ENCODE measurements around the gene NCF2. TPM values are rescaled to one million over a fixed set of nuclear protein-coding genes. Genes with fewer than 3 reads are reported as not detected.
"Not testable (repeated sequence)": the region's sequence is repeated elsewhere in the genome, so short reads cannot be mapped to it uniquely, and the experiment has no call there.

Gene NCF2
- total and polyA plus RNA-seq, 12 donors: 1.8 to 29.7 (median 4.7) TPM

DNA sequence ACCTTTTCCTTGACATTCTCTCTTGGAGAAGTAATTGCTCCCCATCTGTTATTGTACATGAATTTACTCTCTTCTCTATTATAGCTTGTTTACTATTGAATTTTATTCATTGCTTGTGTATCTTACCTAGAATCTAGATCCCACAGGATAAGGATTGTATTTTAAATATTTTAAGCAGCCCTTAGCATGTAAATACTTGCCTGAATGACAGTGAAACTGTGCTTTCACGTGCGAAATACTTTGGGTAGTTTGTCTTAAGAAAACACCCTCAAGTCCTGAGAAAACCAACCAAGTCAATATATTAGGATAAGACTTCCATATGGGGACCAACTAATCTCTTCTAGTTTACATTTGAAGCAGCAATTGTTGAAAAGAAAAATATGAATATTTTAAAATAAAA lies 30.1 kb upstream of the NCF2 start:
- TF ChIP-seq, protein P1, sequence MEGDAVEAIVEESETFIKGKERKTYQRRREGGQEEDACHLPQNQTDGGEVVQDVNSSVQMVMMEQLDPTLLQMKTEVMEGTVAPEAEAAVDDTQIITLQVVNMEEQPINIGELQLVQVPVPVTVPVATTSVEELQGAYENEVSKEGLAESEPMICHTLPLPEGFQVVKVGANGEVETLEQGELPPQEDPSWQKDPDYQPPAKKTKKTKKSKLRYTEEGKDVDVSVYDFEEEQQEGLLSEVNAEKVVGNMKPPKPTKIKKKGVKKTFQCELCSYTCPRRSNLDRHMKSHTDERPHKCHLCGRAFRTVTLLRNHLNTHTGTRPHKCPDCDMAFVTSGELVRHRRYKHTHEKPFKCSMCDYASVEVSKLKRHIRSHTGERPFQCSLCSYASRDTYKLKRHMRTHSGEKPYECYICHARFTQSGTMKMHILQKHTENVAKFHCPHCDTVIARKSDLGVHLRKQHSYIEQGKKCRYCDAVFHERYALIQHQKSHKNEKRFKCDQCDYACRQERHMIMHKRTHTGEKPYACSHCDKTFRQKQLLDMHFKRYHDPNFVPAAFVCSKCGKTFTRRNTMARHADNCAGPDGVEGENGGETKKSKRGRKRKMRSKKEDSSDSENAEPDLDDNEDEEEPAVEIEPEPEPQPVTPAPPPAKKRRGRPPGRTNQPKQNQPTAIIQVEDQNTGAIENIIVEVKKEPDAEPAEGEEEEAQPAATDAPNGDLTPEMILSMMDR (IDR thresholded peaks at IDR 0.05): no peak
- Histone ChIP-seq H3K4me3 (no peak overlapping the region), H3K4me1 (peaks cover 0 to 27% (median 10%) of the 10 kb centered on the region in 9 donors), H3K36me3 (peaks cover 0 to 33% (median 5%) of the 10 kb centered on the region in 9 donors), H3K27me3 (no peaks in the 10 kb centered on the region), H3K9me3 (no peaks in the 10 kb centered on the region), H3K27ac (no peak overlapping the region)
- DNase-seq: no peak
- 84 to 90% methylated on average over 2 of the region's 2 CpGs for WGBS, 2 donors
- intact Hi-C loops (cut with DNase I): loop anchor here in 8 of 10 donors (5.0 to 10.0 kb wide), 10 partner anchors 66 to 1382 kb away; partner anchors contain the start of gene SMG7 (in 4 of the 8)
- no peak for ATAC-seq

DNA sequence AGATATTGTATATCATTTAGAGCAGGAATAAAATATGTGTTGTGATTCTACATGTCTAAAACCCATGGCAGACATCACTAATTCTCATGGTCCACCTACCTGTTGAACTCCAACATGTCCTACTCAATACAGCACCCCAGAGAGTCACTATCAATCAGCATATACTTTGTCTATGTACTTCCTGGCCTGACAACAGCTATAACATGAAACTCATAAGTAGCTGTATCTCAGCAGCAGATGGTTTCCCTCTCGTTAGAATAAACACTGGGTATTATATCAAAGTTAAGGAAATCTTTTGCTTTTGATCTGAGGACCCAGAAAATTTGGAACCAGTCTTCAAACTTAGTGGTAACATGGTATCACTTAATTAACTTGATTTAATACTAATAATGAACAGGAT lies 29.5 kb upstream of the NCF2 start:
- H3K36me3 ChIP-seq: peaks cover 0 to 28% (median 5%) of the 10 kb centered on the region in 9 donors
- H3K9me3 ChIP-seq: no peaks in the 10 kb centered on the region
- TF ChIP-seq, protein P1 (IDR thresholded peaks at IDR 0.05): no peak
- no peak for DNase-seq
- peaks cover 0 to 22% (median 10%) of the 10 kb centered on the region in 9 donors for H3K4me1 ChIP-seq
- WGBS, 2 donors: 81 to 85% methylated on average over 1 of the region's 1 CpG
- no peak for ATAC-seq
- no peak overlapping the region for H3K27ac ChIP-seq
- intact Hi-C loops (cut with DNase I): loop anchor here in 8 of 10 donors (5.0 to 10.0 kb wide), 10 partner anchors 65 to 1383 kb away; partner anchors contain the start of gene SMG7 (in 4 of the 8)
- no peaks in the 10 kb centered on the region for H3K27me3 ChIP-seq
- no peak overlapping the region for H3K4me3 ChIP-seq

DNA sequence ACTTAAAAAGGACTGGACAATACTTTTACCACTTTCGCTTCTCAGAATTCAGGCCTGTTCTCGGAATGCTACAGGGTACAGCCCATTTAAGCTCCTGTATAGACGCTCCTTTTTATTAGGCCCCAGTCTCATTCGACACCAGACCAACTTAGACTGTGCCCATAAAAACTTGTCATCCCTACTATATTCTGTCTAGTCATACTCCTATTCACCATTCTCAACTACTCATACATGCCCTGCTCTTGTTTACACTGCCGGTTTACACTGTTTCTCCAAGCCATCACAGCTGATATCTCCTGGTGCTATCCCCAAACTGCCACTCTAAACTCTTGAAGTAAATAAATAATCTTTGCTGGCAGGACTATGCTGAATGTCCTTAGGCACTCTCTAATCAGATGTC lies 27.9 kb upstream of the NCF2 start:
- H3K27me3 ChIP-seq; intact Hi-C loops (cut with DNase I); H3K4me3 ChIP-seq; H3K27ac ChIP-seq; DNase-seq; ATAC-seq; H3K9me3 ChIP-seq: not testable (repeated sequence)
- H3K4me1 ChIP-seq: peaks cover 0 to 19% (median 8%) of the 10 kb centered on the region in 9 donors
- peaks cover 0 to 12% (median 0%) of the 10 kb centered on the region in 9 donors for H3K36me3 ChIP-seq
- WGBS, 2 donors: 84 to 86% methylated on average over 5 of the region's 5 CpGs

DNA sequence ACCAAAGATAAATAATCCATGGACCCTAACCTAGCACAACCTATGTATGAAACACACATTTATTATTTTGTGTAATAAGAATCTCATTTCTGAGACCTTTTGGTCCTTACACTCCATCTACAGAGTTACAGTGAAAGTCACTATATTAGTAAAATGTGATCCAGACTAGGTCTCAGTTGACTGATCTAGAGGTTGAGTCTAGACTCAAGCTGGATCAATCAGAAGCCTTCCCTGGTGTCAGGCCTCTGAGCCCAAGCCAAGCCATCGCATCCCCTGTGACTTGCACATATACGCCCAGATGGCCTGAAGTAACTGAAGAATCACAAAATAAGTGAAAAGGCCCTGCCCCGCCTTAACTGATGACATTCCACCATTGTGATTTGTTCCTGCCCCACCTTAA lies 22.7 kb upstream of the NCF2 start:
- H3K27ac ChIP-seq; H3K36me3 ChIP-seq; DNase-seq; H3K9me3 ChIP-seq; intact Hi-C loops (cut with DNase I); H3K27me3 ChIP-seq; ATAC-seq; H3K4me3 ChIP-seq: not testable (repeated sequence)
- H3K4me1 ChIP-seq: peaks cover 11 to 31% (median 25%) of the 10 kb centered on the region in 9 donors
- WGBS, 2 donors: 94 to 100% methylated on average over 2 to 3 of the region's 3 CpGs

DNA sequence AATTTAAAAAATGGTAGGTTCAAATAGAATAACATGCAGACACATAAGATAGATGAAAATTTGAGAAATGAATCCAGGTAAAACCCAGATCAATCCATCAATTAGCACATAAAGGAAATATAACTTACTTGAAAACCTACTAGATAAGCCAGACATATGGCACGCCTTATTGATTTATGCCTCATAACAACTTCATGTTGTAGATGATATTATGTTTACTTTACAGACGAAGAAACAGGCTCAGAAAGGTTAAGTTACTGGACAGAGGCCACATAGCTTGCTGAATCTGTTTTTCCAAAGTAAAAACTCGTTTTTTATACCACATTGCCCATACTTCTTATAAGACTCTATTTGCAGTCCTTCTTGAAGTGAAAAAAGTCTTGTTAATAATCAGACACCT lies 22.1 kb upstream of the NCF2 start:
- 89 to 93% methylated on average over 3 of the region's 3 CpGs for WGBS, 2 donors
- no peaks in the 10 kb centered on the region for H3K27me3 ChIP-seq
- no peaks in the 10 kb centered on the region for H3K9me3 ChIP-seq
- H3K4me1 ChIP-seq: peaks cover 11 to 36% (median 25%) of the 10 kb centered on the region in 9 donors
- TF ChIP-seq, protein P1 (IDR thresholded peaks at IDR 0.05): no peak
- H3K36me3 ChIP-seq: no peaks in the 10 kb centered on the region
- no peak overlapping the region for H3K27ac ChIP-seq
- ATAC-seq (no peak), DNase-seq (no peak)
- H3K4me3 ChIP-seq: no peak overlapping the region
- intact Hi-C loops (cut with DNase I): no loop called here
